ENCODE results near the gene HS3ST3A1.

HS3ST3A1 gene

DNA sequence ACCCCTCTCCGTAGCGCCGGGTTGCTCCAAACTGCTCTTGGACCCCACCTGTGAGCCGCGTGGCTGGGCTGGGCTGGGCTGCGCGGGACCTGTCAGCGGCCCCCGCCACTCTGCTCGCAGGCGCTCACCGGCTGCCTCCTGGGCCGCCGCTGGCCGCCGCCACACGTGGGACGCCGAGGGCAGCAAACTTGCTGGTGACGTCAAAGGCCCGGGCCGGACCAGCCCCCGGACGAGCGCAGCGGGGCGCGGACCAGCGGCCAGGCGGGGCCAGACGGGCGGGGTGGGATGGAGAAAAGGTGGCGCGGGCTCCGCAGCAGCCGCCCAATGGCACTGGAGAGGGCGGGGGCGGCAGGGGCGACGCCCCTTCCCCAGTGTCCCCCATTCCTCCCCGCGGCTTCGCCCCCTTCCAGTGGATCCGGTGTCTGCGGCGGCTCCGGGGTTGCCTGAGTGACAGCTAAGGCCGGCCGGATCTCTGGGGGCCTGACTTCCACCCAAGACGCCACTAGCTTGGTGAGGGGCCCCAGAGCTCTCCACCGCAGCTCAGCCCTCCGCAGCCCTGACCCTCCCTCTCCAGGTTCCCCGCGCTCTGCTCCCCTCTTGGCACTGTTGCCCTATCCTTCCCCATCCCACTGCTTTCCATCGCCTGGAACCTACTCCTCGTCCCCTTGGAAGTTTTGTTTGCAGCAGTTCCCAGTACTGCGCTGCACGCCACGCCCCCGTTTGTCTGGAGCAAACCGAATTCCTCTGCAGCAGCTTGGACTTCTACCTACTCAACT, at the start of gene HS3ST3A1:
Gene HS3ST3A1, minus strand, starts transcription at position 154 of the 776 bp plus-strand sequence. CDS start 800 bp downstream, outside the sequence.
- no peak for DNase-seq (ENCODE audit: low read depth in 1 of 2, low spot score in 1 of 2)

DNA sequence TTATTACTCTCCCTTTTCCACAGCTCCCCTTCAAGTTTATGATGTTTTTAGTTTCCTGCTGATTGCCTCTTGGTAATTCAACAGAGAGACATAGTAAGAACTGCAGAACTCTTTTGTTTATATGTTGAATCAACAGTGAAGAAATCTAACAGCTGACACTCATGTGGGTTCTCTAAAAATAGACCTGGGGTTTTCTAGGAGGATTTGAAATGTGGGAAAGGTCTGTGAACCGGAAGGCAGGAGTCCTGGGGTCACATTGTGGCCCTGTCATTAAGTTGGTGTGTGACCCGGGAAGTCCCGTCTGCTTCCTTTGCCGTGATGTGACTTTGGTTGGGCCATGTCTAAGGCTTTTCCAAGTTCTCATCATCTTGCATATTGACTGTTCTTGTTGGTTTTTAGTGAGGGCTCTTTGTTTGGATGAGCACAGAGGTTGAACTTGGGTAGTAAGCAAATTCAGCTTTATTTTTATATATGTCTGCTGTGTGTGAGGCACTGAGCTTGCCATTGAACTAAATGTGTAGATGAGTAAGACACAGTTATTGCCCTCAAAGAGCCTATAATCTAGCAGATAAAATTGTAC, 48.5 kb upstream of the HS3ST3A1 start:
- DNase-seq (ENCODE audit: low read depth in 1 of 2, low spot score in 1 of 2), result no peak

- no peak for DNase-seq (ENCODE audit: low read depth in 1 of 2, low spot score in 1 of 2)
Observed at GRCh38 chr17:13647543-13648021, 45.9 kb upstream of the HS3ST3A1 start.

DNA sequence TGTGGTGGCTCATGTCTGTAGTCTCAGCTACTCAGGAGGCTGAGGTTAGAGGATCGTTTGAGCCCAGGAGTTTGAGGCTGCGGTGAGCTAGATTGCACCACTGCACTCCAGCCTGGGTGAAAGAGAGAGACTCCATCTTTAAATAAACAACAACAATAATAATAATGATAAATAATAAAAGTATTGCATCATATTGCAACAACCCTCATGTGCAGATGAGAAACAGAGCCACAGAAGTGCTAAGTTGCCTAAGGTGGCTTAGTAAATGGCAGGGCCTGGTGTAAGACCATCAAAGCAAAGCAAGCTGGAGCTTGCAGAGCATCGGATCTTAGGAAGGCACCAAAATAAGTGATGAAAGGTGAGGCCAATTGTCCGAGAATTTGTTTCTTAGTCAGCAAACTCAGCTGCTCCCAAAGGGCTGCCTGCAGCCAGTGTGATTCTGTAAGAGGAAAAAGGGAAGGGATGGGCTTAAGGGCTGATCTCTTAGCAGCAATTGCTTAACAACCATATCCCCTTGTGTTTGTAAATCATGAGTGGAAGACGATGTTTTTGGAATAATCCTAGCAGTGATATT, 45.3 kb upstream of the HS3ST3A1 start:
- no peak for DNase-seq (ENCODE audit: low read depth in 1 of 2, low spot score in 1 of 2)

DNA sequence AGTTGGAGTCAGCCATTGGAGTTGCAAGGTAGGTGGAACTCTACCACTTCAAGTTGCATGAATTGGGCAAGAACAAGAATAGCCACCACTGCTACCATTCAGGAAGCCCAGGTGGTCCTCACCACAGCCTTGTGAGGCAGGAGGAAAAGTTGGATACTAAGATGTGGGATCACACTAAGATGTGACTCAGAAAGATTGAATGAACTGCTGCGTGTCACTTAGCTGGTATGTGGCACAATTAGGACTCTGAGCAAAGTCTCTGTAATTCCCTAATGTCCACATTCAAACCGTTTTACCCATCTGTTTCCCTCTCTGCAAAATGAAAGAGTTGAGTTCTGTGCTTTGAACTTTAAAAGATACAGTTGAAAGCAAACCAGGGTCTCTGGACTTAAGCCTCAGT, 44.7 kb upstream of the HS3ST3A1 start:
- DNase-seq (ENCODE audit: low read depth in 1 of 2, low spot score in 1 of 2), result no peak

DNA sequence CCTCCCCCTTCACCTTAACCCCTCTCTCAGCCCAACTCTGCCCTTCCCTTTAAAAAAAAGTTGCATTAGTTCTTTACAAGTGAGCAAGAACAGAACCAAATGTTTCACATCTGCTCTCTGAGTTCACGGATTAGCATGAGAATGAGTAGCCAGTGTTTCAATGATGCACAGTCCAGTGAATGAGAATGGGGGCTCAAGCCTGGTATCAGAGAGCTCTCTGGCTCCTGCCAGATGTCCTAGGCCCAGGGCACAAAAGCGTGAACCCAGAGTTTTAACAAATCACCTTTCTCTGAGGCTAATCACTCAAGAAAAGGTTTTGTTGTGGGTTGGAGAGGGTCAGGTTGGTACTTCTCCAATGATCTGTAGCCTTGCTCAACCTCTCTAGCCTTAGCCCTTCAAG, 41.5 kb upstream of the HS3ST3A1 start:
- DNase-seq (ENCODE audit: low read depth in 1 of 2, low spot score in 1 of 2), result no peak

DNA sequence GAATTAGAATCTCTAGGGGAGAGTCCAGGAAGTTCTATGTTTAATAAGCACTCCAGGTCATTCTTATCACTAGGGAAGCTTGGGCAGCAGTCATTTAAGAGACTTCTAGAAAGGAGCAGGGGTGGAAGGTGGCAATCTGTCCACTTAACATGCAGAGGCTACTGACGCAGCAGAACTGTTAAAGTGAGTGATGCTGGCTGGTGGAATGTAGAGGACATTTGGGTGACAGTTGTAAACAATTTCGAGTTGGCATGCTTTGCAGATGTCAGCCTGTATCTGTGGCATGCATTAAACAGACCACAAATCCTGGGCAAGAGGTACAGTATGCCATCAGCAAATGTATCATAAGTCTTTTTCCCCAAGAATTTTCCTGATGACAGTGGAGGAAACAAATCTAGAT, 40.5 kb upstream of the HS3ST3A1 start:
- DNase-seq (ENCODE audit: low read depth in 1 of 2, low spot score in 1 of 2), result no peak

DNA sequence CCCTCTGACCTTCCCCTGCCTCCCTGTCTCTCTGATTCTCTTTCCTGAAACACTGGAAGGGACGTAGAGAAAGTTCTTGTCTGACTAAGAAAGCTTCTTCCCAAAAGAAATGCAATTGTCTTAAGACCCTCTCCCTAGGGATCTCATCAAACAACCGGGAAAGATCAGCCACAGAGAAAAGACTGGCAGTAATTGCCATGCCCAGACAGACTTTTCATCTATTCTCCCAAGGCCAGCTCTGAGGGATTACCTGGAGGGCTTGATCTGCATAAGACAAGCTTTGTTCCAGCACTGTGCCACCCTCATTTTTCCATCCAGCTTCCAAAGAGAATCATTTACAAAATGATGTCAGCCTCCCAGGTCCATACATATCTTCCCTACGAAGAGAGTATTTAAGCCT, 38.8 kb upstream of the HS3ST3A1 start:
- no peak for DNase-seq (ENCODE audit: low read depth in 1 of 2, low spot score in 1 of 2)

DNA sequence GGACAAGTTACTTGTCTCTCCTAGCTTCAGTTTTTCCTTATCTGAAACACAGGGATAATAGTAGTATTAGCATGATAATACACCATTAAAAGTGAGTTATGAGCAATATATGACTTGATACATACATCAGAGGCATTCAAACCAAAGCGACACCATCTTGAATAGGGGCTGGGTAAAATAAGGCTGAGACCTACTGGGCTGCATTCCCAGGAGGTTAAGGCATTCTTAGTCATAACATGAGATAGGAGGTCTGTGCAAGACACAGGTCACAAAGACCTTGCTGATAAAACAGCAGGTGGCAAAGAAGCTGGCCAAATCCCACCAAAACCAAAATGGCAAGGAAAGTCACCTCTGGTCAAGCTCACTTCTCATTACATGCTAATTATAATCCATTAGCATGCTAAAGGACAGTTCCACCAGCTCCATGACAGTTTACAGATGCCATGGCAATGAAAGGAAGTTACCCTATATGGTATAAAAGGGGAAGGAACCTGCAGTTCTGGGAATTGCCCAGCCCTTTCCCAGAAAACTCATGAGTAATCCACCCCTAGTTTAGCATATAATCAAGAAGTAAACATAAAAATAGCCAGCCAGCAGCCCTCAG, 37.2 kb upstream of the HS3ST3A1 start:
- no peak for DNase-seq (ENCODE audit: low read depth in 1 of 2, low spot score in 1 of 2)

GRCh38 chr17:13636951-13637350, 35.2 kb upstream of the HS3ST3A1 start:
- DNase-seq (ENCODE audit: low read depth in 1 of 2, low spot score in 1 of 2), result no peak

- DNase-seq (ENCODE audit: low read depth in 1 of 2, low spot score in 1 of 2), result no peak
Observed at GRCh38 chr17:13635951-13636350, 34.2 kb upstream of the HS3ST3A1 start.

- DNase-seq (ENCODE audit: low read depth in 1 of 2, low spot score in 1 of 2), result no peak
Observed at GRCh38 chr17:13634021-13634420, 32.3 kb upstream of the HS3ST3A1 start.

DNA sequence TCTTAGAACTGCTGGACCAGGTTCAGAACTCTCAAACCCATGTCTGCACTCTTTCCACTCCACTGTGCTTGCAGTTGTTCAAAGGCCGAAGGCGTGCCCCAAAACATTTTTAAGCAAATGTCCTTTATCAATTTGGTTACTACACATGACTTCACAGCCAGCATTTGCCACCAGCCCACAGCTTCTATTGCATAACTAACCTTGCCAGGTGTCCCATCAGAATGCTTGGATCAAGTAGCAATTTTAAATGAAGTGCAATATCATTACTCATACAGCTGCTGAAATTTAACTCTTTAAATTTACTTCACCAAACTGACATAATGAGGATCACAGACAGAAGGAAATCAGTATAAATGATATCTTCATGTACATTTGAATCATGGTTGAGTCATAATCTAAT, 29.8 kb upstream of the HS3ST3A1 start:
- no peak for DNase-seq (ENCODE audit: low read depth in 1 of 2, low spot score in 1 of 2)

GRCh38 chr17:13626703-13627102, 25.0 kb upstream of the HS3ST3A1 start:
- no peak for DNase-seq (ENCODE audit: low read depth in 1 of 2, low spot score in 1 of 2)

DNA sequence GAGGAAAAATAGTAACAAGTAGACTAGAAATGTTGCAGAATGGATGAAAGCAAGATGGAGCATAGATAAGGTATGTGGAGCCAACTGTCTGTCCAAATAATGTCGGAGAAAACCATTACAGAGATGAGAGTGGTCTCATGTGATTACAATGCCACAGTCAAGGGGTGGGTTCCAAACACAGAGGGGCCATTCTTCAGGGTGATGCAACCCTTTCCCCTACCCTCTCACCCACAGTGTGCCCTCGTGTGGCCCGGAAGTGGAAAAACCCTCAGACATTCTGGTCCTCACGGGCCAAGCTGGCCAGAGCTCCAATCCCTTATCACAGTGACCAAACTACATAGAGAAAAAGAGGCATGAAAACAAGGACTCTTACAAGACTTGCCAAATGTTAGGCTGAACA, 17.7 kb upstream of the HS3ST3A1 start:
- DNase-seq (ENCODE audit: low read depth in 1 of 2, low spot score in 1 of 2), result no peak

DNA sequence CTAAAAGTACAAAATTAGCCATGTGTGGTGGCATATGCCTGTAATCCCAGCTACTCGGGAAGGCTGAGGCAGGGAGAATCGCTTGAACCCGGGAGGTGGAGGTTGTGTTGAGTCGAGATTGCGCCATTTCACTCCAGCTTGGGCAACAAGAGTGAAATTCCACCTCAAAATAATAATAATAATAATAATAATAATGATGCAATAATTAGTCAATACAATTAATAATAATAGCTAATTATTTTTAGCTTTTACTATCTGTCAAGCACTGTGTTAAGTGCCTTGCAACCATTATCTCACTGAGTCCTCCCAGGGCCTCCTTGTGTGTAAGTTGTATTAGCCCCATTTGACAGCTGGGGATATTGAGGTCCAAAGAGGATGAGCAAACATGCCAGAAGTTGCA, 14.3 kb upstream of the HS3ST3A1 start:
- DNase-seq (ENCODE audit: low read depth in 1 of 2, low spot score in 1 of 2), result no peak

DNA sequence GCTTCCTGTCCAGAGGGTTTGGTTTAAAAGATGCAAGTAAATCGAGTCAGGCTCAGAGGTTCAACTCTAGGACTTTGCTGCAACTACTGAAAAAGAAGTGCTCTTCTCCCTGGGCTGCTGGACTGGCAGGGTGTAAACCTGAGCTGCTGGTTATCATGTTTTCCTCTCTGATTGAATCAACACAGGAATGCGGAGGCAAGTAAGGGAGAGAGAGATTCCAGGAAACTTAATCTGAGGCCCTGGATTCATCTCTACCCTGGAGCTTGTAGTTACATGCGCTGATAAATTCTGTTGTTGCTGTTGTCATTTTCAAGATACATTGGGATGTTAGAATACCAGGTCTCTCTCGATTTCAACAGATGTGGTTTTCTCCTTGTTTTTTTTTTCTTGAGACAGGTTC, 8.2 kb upstream of the HS3ST3A1 start:
- DNase-seq (ENCODE audit: low read depth in 1 of 2, low spot score in 1 of 2), result no peak

DNA sequence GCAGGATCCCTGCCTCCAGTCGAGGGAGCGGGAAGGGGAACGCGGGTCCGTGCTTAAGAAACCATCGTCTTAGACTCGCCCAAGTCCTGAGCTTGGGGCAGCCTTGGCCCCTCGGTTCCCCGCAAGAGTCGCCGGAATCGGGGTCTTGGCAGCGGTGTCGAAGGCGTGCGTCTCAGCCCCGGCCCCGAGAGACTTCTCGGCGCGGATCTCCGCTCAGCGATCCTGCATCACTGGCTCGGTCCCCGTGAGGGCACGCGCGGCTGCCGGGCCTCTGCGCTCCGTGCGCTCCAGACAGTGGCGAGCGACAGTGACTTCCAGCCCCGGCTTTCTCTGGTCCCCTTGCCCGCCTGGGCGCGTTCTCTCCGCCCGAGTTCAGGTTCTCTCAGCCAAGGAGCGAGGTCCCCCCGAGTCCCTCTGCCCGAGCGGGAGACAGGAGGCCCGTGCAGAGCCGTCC, 380 bp downstream of the HS3ST3A1 start:
- DNase-seq (ENCODE audit: low read depth in 1 of 2, low spot score in 1 of 2), result no peak

GRCh38 chr17:13600475-13601321, 1.0 kb downstream of the HS3ST3A1 start:
- DNase-seq (ENCODE audit: low read depth in 1 of 2, low spot score in 1 of 2), result no peak

GRCh38 chr17:13599864-13600263, 1.9 kb downstream of the HS3ST3A1 start:
- no peak for DNase-seq (ENCODE audit: low read depth in 1 of 2, low spot score in 1 of 2)

GRCh38 chr17:13599168-13599577, 2.6 kb downstream of the HS3ST3A1 start:
- DNase-seq (ENCODE audit: low read depth in 1 of 2, low spot score in 1 of 2), result no peak

Data from activated CD4-positive, alpha-beta T cell treated with anti-CD3 and anti-CD28 coated beads, Interleukin-2, amount 50 U/mL, for 24 hours (primary cell).